ENCODE measurements around the gene NME7. TPM values are rescaled to one million over a fixed set of nuclear protein-coding genes. Genes with fewer than 3 reads are reported as not detected.

NME7 gene
- total RNA-seq, 6 experiments from 2014 or later = 2.0 to 6.5 (median 5.3) TPM

DNA sequence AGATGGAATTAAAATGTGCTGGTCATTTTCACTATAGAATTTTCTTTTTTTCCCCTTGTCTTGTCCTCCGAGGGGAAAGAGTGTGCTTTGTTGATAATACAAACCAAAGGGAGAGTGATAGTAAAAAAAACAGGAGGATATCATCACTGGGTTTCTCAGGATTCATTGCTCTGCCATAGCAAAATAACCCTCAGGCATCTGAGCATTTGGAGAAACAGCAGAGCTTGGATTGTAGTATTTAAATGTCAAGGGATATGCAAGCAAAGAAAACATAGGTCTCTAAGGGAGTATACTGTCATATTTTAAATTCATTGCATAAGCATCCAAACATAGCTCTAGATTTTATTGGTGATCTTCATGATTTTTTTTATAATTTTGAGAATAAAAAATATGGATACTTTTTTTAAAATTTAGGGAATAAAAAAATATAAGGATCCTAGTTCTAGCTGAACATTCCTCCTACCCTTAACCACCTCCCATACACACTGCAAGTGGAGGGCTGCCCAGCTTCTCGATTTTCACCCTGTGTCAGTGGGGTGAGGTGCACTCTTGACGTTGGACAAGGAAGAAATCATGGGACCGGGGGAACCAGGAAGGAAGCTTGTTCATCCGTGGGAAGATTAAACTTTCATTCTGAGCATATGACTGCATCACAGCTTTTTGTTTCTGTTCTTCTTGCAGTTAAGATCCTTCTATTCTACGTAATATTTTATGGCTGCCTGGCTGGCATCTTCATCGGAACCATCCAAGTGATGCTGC lies 256.7 kb downstream of the NME7 start:
- WGBS (ENCODE audit: insufficient coverage, low coverage, low lambda C conversion rate, missing lambda C conversion rate) = 20% methylated on average over 7 of the region's 7 CpGs
- H3K27ac ChIP-seq = peak overlapping the region; percentile 83 to 99 (median 97)
- H3K9me3 ChIP-seq = no peaks in the 10 kb centered on the region
- ATAC-seq = peak in 1 of 4 donors; percentile 1
- peaks cover 0 to 34% (median 15%) of the 10 kb centered on the region in 4 donors for H3K36me3 ChIP-seq
- TF ChIP-seq, protein P1, sequence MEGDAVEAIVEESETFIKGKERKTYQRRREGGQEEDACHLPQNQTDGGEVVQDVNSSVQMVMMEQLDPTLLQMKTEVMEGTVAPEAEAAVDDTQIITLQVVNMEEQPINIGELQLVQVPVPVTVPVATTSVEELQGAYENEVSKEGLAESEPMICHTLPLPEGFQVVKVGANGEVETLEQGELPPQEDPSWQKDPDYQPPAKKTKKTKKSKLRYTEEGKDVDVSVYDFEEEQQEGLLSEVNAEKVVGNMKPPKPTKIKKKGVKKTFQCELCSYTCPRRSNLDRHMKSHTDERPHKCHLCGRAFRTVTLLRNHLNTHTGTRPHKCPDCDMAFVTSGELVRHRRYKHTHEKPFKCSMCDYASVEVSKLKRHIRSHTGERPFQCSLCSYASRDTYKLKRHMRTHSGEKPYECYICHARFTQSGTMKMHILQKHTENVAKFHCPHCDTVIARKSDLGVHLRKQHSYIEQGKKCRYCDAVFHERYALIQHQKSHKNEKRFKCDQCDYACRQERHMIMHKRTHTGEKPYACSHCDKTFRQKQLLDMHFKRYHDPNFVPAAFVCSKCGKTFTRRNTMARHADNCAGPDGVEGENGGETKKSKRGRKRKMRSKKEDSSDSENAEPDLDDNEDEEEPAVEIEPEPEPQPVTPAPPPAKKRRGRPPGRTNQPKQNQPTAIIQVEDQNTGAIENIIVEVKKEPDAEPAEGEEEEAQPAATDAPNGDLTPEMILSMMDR (IDR thresholded peaks at IDR 0.05) = no peak
- no peak for TF ChIP-seq POLR2A (IDR thresholded peaks at IDR 0.05)
- H3K27me3 ChIP-seq = no peaks in the 10 kb centered on the region
- intact Hi-C loops (cut with DNase I) = no loop called here
- H3K4me3 ChIP-seq = peak overlapping the region in 1 of 3 donors; percentile 86
- peaks cover 0 to 35% (median 20%) of the 10 kb centered on the region in 4 donors for H3K4me1 ChIP-seq
- peak in 1 of 3 donors; percentile 47 for DNase-seq

DNA sequence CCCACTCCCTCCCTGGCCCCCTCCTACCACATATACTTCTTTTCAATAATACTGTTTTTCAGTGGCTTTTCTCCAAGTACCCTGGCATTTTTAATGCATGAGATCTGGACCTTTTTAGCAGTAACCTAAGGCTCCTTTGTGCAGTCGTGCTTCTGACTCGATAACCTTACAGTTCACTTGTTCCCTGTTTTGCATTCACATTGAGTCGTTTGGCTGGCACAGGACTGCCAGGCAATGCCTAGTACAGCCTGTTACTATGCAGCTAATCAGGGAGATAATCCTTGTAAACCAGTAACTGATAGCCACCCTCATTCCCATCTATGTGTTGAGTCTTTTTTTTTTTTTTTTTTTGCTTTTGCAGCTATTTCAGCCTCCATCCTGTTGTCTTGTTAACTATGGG lies 257.4 kb downstream of the NME7 start:
- H3K27ac ChIP-seq = peak overlapping the region; percentile 83 to 99 (median 97)
- H3K36me3 ChIP-seq = peaks cover 0 to 34% (median 15%) of the 10 kb centered on the region in 4 donors
- no peak for ATAC-seq
- H3K27me3 ChIP-seq = no peaks in the 10 kb centered on the region
- H3K4me3 ChIP-seq = peak overlapping the region in 2 of 3 donors; percentile 86
- TF ChIP-seq, protein P1 (IDR thresholded peaks at IDR 0.05) = no peak
- TF ChIP-seq POLR2A (IDR thresholded peaks at IDR 0.05) = no peak
- 5% methylated on average over 3 of the region's 3 CpGs for WGBS (ENCODE audit: insufficient coverage, low coverage, low lambda C conversion rate, missing lambda C conversion rate)
- intact Hi-C loops (cut with DNase I) = no loop called here
- H3K4me1 ChIP-seq = peaks cover 0 to 30% (median 16%) of the 10 kb centered on the region in 4 donors
- no peaks in the 10 kb centered on the region for H3K9me3 ChIP-seq
- no peak for DNase-seq

DNA sequence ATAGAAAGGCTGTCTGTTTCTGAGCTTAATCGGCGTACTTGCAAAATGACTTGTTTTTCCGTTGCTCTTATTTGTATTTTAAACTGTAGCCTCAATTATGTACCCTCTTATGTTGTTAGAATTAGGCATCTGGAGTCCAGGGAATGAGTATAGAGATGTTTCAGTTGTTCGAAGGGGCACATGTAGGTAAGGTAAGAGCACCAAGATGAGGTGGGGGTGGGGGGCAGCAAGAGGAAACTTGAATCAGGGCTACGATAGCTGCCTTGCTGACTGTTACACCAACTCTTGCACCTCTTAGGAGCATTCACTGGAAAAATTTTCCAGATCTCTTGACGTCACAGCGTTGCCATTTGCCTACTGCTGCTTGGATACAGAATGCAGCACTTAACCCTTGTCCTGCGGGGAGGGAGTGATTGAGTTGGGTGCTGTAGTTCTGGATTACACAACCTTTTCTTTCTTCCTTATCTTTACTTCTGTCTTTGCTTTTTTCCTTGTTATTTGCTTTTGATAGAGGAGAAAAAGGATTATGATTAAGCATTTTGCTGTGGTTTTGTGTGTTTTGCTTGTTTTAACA lies 257.9 kb downstream of the NME7 start:
- H3K27ac ChIP-seq = peak overlapping the region; percentile 83 to 99 (median 97)
- intact Hi-C loops (cut with DNase I) = no loop called here

DNA sequence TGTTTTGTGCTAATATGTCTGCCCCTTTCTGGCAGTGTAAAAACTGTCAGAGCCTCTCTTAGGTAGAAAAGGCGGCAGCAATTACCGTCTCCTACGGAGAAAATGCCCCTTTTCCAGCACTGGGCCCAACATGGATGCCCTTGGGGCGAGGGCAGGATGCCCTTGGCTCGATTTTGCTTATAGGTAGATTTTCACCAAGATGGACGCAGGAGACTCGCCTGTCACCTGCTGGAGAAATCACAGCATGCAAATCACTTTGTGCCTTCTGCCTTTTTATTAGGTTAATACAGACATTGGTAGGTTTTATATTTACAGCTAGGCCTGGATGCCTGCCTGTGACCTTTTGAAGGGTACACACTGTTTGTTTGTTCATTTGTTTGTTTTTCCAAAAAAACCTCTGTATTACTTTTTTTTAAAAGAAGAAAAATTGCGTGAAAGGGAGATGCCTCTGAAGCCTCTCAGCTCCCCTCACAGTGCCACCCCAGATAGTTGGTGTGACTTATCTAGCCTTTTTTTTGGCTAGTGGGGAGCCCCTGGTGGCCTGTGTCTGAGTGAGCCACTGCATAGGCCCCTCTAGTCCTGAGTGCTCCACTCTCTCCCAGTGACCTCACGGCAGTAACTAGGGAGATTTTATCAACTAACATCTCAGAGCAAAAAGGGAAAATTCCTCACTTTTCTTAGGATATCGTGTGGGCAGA lies 258.6 kb downstream of the NME7 start:
- intact Hi-C loops (cut with DNase I) = no loop called here
- peak overlapping the region; percentile 83 to 99 (median 97) for H3K27ac ChIP-seq
- peak; percentile 40 to 75 (median 75) for DNase-seq

More for the DNA sequence above, 257.9 kb downstream of the NME7 start:
- H3K9me3 ChIP-seq = no peaks in the 10 kb centered on the region
- 12% methylated on average over 8 of the region's 8 CpGs for WGBS (ENCODE audit: insufficient coverage, low coverage, low lambda C conversion rate, missing lambda C conversion rate)
- H3K36me3 ChIP-seq = peaks cover 0 to 34% (median 14%) of the 10 kb centered on the region in 4 donors
- ATAC-seq (peak; percentile 37 to 54 (median 40)), DNase-seq (peak; percentile 51 to 89 (median 79))
- H3K4me1 ChIP-seq = peaks cover 0 to 34% (median 16%) of the 10 kb centered on the region in 4 donors
- no peaks in the 10 kb centered on the region for H3K27me3 ChIP-seq
- H3K4me3 ChIP-seq = peak overlapping the region; percentile 60 to 86 (median 86)
- TF ChIP-seq, protein P1 (IDR thresholded peaks at IDR 0.05) = no peak
- peak; percentile 81 for TF ChIP-seq POLR2A (IDR thresholded peaks at IDR 0.05)

More for the DNA sequence above, 258.6 kb downstream of the NME7 start:
- H3K36me3 ChIP-seq = peaks cover 0 to 28% (median 11%) of the 10 kb centered on the region in 4 donors
- H3K4me3 ChIP-seq = peak overlapping the region; percentile 60 to 86 (median 86)
- WGBS (ENCODE audit: insufficient coverage, low coverage, low lambda C conversion rate, missing lambda C conversion rate) = 4% methylated on average over 9 of the region's 10 CpGs
- no peaks in the 10 kb centered on the region for H3K27me3 ChIP-seq
- ATAC-seq = peak; percentile 13 to 42 (median 34)
- TF ChIP-seq, protein P1 (IDR thresholded peaks at IDR 0.05) = peak in 3 of 4 donors; percentile 32 to 43 (median 42)
- TF ChIP-seq POLR2A (IDR thresholded peaks at IDR 0.05) = peak; percentile 51
- H3K9me3 ChIP-seq = no peaks in the 10 kb centered on the region
- peaks cover 0 to 34% (median 14%) of the 10 kb centered on the region in 4 donors for H3K4me1 ChIP-seq
